Measurements from ENCODE around the gene EXOC6B.

The EXOC6B gene

DNA sequence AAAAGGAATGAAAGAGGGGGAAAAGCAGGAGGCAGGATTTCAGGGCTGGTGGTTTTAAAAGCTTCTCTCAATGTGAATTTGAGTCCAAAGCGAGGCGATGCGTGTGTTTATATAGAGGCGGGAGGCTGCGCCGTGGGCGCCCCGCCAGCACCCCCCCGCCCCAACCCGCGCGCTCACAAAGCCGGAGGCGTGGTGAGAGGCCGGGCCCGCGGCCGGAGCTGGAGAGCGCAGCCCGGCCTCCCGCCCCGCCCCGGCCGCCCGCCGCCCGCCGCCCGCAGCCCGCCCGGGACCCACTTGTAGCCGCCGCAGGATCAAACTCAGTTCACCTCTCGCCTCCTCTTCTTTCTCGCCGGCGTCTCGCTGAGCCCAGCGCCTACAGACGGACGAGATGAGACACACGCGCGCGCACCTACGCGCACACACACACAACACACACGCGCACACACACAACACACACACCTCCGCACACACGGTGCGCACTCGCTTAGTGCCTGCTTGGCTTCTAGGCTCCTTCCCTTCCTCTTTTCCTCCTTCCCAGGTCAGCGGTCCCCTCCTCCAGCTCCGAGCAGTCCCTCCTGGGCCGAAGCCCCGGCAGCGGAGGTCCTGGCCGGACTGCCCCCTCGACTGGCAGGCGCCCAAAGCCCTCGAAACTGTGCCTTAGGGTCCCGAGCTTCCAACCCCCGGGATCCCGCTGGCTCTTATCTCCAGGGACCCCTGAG lies 676.8 kb downstream of the EXOC6B start (continued):
- TF ChIP-seq ZSCAN5A (tag by site-specific recombination; IDR thresholded peaks at IDR 0.05) (0 out of 2 replicates have a peak, but pooled peaks have one; percentile 21), GLI2 (tag by site-specific recombination; IDR thresholded peaks at IDR 0.05; ENCODE audit: borderline replicate concordance, low read depth) (no peak), ZIC2 (tag by site-specific recombination; IDR thresholded peaks at IDR 0.05) (peak; percentile 22; the same call in 1 of the 2 replicates), ZNF629 (tag by site-specific recombination; IDR thresholded peaks at IDR 0.05) (no peak), ZNF19 (tag by site-specific recombination; IDR thresholded peaks at IDR 0.05; ENCODE audit: low read depth) (no peak), ZNF596 (tag by site-specific recombination; IDR thresholded peaks at IDR 0.05) (no peak), ZNF530 (tag by site-specific recombination; IDR thresholded peaks at IDR 0.05; ENCODE audit: low read depth) (no peak), ZNF626 (tag by site-specific recombination; IDR thresholded peaks at IDR 0.05) (no peak), ZNF354C (tag by site-specific recombination; IDR thresholded peaks at IDR 0.05; ENCODE audit: borderline replicate concordance, low read depth) (no peak), ZNF214 (tag by site-specific recombination; IDR thresholded peaks at IDR 0.05; ENCODE audit: borderline replicate concordance) (no peak)
- TF ChIP-seq, protein P1, sequence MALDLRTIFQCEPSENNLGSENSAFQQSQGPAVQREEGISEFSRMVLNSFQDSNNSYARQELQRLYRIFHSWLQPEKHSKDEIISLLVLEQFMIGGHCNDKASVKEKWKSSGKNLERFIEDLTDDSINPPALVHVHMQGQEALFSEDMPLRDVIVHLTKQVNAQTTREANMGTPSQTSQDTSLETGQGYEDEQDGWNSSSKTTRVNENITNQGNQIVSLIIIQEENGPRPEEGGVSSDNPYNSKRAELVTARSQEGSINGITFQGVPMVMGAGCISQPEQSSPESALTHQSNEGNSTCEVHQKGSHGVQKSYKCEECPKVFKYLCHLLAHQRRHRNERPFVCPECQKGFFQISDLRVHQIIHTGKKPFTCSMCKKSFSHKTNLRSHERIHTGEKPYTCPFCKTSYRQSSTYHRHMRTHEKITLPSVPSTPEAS (tag by site-specific recombination; IDR thresholded peaks at IDR 0.05), result peak; percentile 98

DNA sequence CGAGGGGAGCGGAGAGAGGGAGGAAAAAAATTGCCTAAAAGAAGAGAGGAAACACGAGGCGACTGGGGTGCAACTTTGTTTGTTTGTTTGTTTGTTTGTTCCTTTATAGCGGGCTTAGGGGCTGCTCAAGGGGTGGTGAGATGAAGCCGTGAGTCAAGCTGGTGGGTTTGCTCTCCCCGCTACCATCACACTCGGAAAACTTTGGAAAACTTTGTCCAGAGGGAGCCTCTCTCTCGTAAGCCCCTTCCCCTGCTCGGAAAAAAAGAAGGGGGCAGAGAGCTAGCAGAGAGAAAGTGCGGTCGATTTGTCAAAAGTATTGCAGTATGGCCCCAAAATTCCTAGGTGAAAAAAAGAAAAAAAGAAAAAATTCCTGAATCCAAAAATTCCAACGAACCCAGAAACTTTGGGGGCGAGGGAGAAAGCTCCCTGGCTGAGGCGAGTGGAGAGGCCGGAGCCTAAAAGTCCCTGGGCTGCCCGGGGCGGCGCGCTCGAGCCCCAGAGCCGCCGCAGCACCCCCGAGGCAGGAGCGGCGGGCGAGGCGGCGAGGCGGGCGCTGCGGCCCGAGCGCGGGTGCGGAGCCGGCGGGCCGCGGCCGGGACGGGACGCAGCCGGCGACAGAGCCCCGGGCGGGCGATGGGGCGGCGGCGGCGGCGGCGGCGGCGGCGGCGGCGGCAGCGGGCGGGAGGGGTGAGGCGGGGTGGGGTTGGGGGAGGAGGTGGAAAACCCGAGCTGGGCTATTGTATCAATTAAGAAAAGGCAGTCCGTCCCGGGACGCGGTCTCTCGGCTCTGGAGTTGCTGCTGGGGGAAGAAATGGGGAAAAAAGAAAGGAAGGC lies 677.6 kb downstream of the EXOC6B start:
- H3K4me3 ChIP-seq (ENCODE audit: low read depth, low read length), result peak overlapping the region; percentile 48
- no peak overlapping the region; the same call in 1 of the 2 replicates for H3K27ac ChIP-seq (ENCODE audit: extremely low read depth, low read depth, low read length)
- CTCF ChIA-PET, result interaction anchor here (0.6 to 6.4 kb wide), 6 partner anchors 32 to 617 kb away, joined by 3 to 103 read pairs (median 6); no protein-coding TSS in a partner anchor
- no peak for TF ChIP-seq RBAK (tag by site-specific recombination; IDR thresholded peaks at IDR 0.05)
- no peak for TF ChIP-seq ZNF132 (tag by site-specific recombination; IDR thresholded peaks at IDR 0.05; ENCODE audit: borderline replicate concordance)
- peak; percentile 46; the same call in 1 of the 2 replicates for TF ChIP-seq ZNF366 (tag by site-specific recombination; conservative IDR thresholded peaks at IDR 0.05)
- peak; percentile 47; the same call in 1 of the 2 replicates for TF ChIP-seq IKZF3 (tag by site-specific recombination; IDR thresholded peaks at IDR 0.05)
- POLR2A ChIA-PET, result interaction anchor here (0.7 to 1.7 kb wide), 2 partner anchors 10 to 33 kb away, joined by 3 to 5 read pairs; no protein-coding TSS in a partner anchor
- H3K36me3 ChIP-seq (ENCODE audit: control insufficient read depth in 2 of 2, insufficient read depth in 1 of 2, low read length in 2 of 2), result no peaks in the 10 kb centered on the region
- H3K4me1 ChIP-seq (ENCODE audit: control insufficient read depth, insufficient read depth, low read length), result peaks cover 11% of the 10 kb centered on the region
- no peaks in the 10 kb centered on the region for H3K9me3 ChIP-seq (ENCODE audit: control insufficient read depth, insufficient read depth, low read depth, low read length)

- POLR2A ChIA-PET, result interaction anchor here (1.7 kb wide), 1 partner anchor 32 kb away, joined by 5 read pairs; no protein-coding TSS in a partner anchor
- H3K4me3 ChIP-seq (ENCODE audit: low read depth, low read length), result peak within 1 kb of the TSS; percentile 48
- H3K36me3 ChIP-seq (ENCODE audit: control insufficient read depth in 2 of 2, insufficient read depth in 1 of 2, low read length in 2 of 2), result no peaks in the 10 kb centered on the region
- H3K27ac ChIP-seq (ENCODE audit: extremely low read depth, low read depth, low read length), result peak within 1 kb of the TSS; percentile 24; the same call in 1 of the 2 replicates
- CTCF ChIA-PET, result interaction anchor here (0.9 to 6.4 kb wide), 3 partner anchors 210 to 600 kb away, joined by 3 to 103 read pairs (median 43); no protein-coding TSS in a partner anchor
- no peaks in the 10 kb centered on the region for H3K9me3 ChIP-seq (ENCODE audit: control insufficient read depth, insufficient read depth, low read depth, low read length)
- H3K4me1 ChIP-seq (ENCODE audit: control insufficient read depth, insufficient read depth, low read length), result peaks cover 11% of the 10 kb centered on the region
- no peak for TF ChIP-seq KLF17 (tag by site-specific recombination; IDR thresholded peaks at IDR 0.05)
- TF ChIP-seq, protein P2, sequence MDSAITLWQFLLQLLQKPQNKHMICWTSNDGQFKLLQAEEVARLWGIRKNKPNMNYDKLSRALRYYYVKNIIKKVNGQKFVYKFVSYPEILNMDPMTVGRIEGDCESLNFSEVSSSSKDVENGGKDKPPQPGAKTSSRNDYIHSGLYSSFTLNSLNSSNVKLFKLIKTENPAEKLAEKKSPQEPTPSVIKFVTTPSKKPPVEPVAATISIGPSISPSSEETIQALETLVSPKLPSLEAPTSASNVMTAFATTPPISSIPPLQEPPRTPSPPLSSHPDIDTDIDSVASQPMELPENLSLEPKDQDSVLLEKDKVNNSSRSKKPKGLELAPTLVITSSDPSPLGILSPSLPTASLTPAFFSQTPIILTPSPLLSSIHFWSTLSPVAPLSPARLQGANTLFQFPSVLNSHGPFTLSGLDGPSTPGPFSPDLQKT (IDR thresholded peaks at IDR 0.05; ENCODE audit: borderline replicate concordance, low read depth, low read length), result no peak
- no peak for TF ChIP-seq ZFP3 (tag by site-specific recombination; IDR thresholded peaks at IDR 0.05; ENCODE audit: low read depth)
- no peak for TF ChIP-seq ZNF133 (tag by site-specific recombination; IDR thresholded peaks at IDR 0.05)
- no peak for TF ChIP-seq ZNF37A (tag by site-specific recombination; IDR thresholded peaks at IDR 0.05)
- no peak for TF ChIP-seq MZF1 (tag by site-specific recombination; IDR thresholded peaks at IDR 0.05; ENCODE audit: borderline replicate concordance)
- peak; percentile 24; the same call in 1 of the 2 replicates for TF ChIP-seq ZBTB17 (tag by site-specific recombination; IDR thresholded peaks at IDR 0.05)
- peak; percentile 41; the same call in 1 of the 2 replicates for TF ChIP-seq ZNF341 (tag by site-specific recombination; IDR thresholded peaks at IDR 0.05; ENCODE audit: low read depth)
- TF ChIP-seq FEZF1 (tag by site-specific recombination; IDR thresholded peaks at IDR 0.05), result no peak
- no peak for TF ChIP-seq ZNF354C (tag by site-specific recombination; IDR thresholded peaks at IDR 0.05; ENCODE audit: borderline replicate concordance, low read depth)
- peak; percentile 63; the same call in 1 of the 2 replicates for TF ChIP-seq GLIS2 (tag by site-specific recombination; IDR thresholded peaks at IDR 0.05)
Observed at GRCh38 chr2:72147303-72147971, 678.4 kb downstream of the EXOC6B start, which contains the start of gene CYP26B1. CYP26B1 (minus strand) TSS chr2:72147862; CDS start chr2:72147834, 28 bp downstream.
